GM19328 (cell line): ENCODE results near the gene AKR1C2.
"Not testable (repeated sequence)": the region's sequence is repeated elsewhere in the genome, so short reads cannot be mapped to it uniquely, and the experiment has no call there.

Experiments
- ATAC-seq: cut with Tn5 transposase; IDR thresholded peaks from one replicate; pipeline ENCODE4 v1.9.1; 2021; ENCODE audit warnings: mild to moderate bottlenecking, moderate library complexity; ENCODE audit not compliant: unreplicated experiment

AKR1C2 gene

GRCh38 chr10:4961558-4961957 is 42.1 kb downstream of the AKR1C2 start:
- not testable (repeated sequence) for ATAC-seq

GRCh38 chr10:4956955-4957645 is 46.6 kb downstream of the AKR1C2 start:
- not testable (repeated sequence) for ATAC-seq

- ATAC-seq = not testable (repeated sequence)
These were observed 47.6 kb downstream of the AKR1C2 start for GRCh38 chr10:4956088-4956487.

- ATAC-seq = no peak
These were observed 50.3 kb downstream of the AKR1C2 start for GRCh38 chr10:4953405-4953804.

- not testable (repeated sequence) for ATAC-seq
These were observed 52.0 kb downstream of the AKR1C2 start for GRCh38 chr10:4951512-4952162.

- no peak for ATAC-seq
These were observed 55.7 kb downstream of the AKR1C2 start for GRCh38 chr10:4947635-4948596.

GRCh38 chr10:4947039-4947634 is 56.5 kb downstream of the AKR1C2 start:
- ATAC-seq = no peak

- no peak for ATAC-seq
These were observed 57.6 kb downstream of the AKR1C2 start for GRCh38 chr10:4945766-4946717.

- ATAC-seq = no peak
These were observed 58.8 kb downstream of the AKR1C2 start for GRCh38 chr10:4944841-4945240.

- ATAC-seq = no peak
These were observed 59.8 kb downstream of the AKR1C2 start for GRCh38 chr10:4943821-4944220.

- not testable (repeated sequence) for ATAC-seq
These were observed 60.2 kb downstream of the AKR1C2 start for GRCh38 chr10:4943416-4943815.

- not testable (repeated sequence) for ATAC-seq
These were observed 60.7 kb downstream of the AKR1C2 start for GRCh38 chr10:4942931-4943330.

- no peak for ATAC-seq
These were observed 61.9 kb downstream of the AKR1C2 start for GRCh38 chr10:4941540-4942330.

GRCh38 chr10:4940909-4941308 is 62.7 kb downstream of the AKR1C2 start:
- ATAC-seq = not testable (repeated sequence)

GRCh38 chr10:4940073-4940428 is 63.6 kb downstream of the AKR1C2 start:
- not testable (repeated sequence) for ATAC-seq

GRCh38 chr10:4939224-4940072 is 64.2 kb downstream of the AKR1C2 start:
- no peak for ATAC-seq
